ENCODE measurements around the gene KIF5A.

The KIF5A gene

DNA sequence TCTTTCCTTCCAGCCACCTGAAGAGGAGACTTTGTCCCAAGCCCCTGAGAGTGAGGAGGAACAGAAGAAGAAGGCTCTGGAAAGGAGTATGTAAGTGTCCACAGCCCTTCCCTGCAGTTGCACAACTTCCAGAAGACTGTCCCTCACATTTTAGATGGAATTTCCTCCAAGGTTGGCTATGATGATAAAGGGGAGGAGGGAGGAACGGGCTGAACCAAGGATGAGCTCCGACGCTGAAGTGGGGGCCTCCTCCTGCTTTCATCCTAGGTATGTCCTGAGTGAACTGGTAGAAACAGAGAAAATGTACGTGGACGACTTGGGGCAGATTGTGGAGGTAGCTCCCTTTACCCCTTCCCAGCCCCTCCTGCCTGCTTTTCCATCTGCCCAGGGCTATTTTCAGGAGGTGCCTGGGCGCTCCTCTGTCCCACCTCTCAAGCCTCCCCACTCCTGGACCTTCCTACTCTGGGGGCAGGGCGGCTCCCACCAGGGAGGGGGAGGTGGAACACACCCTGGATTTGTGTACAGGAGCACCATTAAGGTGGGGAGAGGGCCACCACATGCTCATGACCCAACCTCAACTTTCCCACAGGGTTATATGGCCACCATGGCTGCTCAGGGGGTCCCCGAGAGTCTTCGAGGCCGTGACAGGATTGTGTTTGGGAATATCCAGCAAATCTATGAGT, 63.7 kb downstream of the KIF5A start:
- TF ChIP-seq, protein P1, sequence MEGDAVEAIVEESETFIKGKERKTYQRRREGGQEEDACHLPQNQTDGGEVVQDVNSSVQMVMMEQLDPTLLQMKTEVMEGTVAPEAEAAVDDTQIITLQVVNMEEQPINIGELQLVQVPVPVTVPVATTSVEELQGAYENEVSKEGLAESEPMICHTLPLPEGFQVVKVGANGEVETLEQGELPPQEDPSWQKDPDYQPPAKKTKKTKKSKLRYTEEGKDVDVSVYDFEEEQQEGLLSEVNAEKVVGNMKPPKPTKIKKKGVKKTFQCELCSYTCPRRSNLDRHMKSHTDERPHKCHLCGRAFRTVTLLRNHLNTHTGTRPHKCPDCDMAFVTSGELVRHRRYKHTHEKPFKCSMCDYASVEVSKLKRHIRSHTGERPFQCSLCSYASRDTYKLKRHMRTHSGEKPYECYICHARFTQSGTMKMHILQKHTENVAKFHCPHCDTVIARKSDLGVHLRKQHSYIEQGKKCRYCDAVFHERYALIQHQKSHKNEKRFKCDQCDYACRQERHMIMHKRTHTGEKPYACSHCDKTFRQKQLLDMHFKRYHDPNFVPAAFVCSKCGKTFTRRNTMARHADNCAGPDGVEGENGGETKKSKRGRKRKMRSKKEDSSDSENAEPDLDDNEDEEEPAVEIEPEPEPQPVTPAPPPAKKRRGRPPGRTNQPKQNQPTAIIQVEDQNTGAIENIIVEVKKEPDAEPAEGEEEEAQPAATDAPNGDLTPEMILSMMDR (IDR thresholded peaks at IDR 0.05; ENCODE audit: low read length) = no peak
- no peak for TF ChIP-seq EZH2 (IDR thresholded peaks at IDR 0.05; ENCODE audit: borderline replicate concordance, low read length)
- Histone ChIP-seq H3K27me3 (ENCODE audit: insufficient read depth, low read length) (peaks cover 4% of the 10 kb centered on the region; the same call in 1 of the 2 replicates), H3K9me3 (ENCODE audit: low read length) (no peaks in the 10 kb centered on the region), H3K27ac (ENCODE audit: low read depth, low read length, poor library complexity, severe bottlenecking) (no peak overlapping the region), H3K4me3 (ENCODE audit: low read depth, low read length, poor library complexity, severe bottlenecking) (no peak overlapping the region), H3K4me1 (ENCODE audit: insufficient read depth, low read length, severe bottlenecking) (peaks cover 10% of the 10 kb centered on the region), H4K20me1 (ENCODE audit: insufficient read depth, low read length) (no peaks in the 10 kb centered on the region), H3F3A (ENCODE audit: insufficient read depth, low read length) (no peaks in the 10 kb centered on the region), H3K36me3 (ENCODE audit: insufficient read depth, low read length) (no peaks in the 10 kb centered on the region), H3K79me2 (ENCODE audit: insufficient read depth, low read length) (no peaks in the 10 kb centered on the region), H3K4me2 (ENCODE audit: low read length) (peak overlapping the region; percentile 19; the same call in 1 of the 2 replicates), H3K9ac (ENCODE audit: low read length) (no peak overlapping the region), H3K9me2 (ENCODE audit: low read depth, low read length) (no peaks in the 10 kb centered on the region), H2AFZ (ENCODE audit: low read length) (no peak overlapping the region)

DNA sequence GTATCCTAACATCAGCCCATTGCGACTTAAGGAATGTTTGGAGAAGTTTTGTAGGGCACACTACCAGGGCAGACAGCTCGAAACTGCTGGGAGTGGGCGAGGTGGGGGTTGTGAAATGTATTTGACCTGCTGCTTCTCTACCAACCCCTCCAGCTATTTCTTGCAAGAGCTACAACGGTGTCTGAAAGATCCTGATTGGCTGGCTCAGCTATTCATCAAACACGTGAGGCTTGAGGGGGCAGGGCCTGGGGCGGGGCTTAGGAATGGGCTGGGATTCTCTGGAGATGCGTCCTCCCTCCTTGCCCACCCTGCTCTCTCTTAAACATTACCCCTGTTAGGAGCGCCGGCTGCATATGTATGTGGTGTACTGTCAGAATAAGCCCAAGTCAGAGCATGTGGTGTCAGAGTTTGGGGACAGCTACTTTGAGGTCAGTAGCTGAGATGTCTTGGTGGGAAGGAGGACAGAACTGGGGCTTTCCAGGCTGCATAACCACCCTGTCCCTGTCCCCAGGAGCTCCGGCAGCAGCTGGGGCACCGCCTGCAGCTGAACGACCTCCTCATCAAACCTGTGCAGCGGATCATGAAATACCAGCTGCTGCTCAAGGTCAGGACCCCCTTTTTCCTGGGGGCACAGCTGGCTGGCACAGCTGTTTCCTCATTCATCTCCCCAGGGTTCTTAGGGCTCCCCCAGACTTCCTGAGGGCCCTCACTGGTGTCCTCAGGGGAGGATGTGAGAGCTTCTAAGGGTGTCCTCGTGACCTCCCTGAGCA, 64.5 kb downstream of the KIF5A start:
- peaks cover 10% of the 10 kb centered on the region for H3K4me1 ChIP-seq (ENCODE audit: insufficient read depth, low read length, severe bottlenecking)
- no peak for TF ChIP-seq EZH2 (IDR thresholded peaks at IDR 0.05; ENCODE audit: borderline replicate concordance, low read length)
- peaks cover 4% of the 10 kb centered on the region; the same call in 1 of the 2 replicates for H3K27me3 ChIP-seq (ENCODE audit: insufficient read depth, low read length)
- no peaks in the 10 kb centered on the region for H3F3A ChIP-seq (ENCODE audit: insufficient read depth, low read length)
- H3K9me3 ChIP-seq (ENCODE audit: low read length) = no peaks in the 10 kb centered on the region
- no peak overlapping the region for H3K27ac ChIP-seq (ENCODE audit: low read depth, low read length, poor library complexity, severe bottlenecking)
- H3K79me2 ChIP-seq (ENCODE audit: insufficient read depth, low read length) = no peaks in the 10 kb centered on the region
- no peaks in the 10 kb centered on the region for H3K36me3 ChIP-seq (ENCODE audit: insufficient read depth, low read length)
- peak overlapping the region; percentile 19; the same call in 1 of the 2 replicates for H3K4me2 ChIP-seq (ENCODE audit: low read length)
- H4K20me1 ChIP-seq (ENCODE audit: insufficient read depth, low read length) = no peaks in the 10 kb centered on the region
- no peaks in the 10 kb centered on the region for H3K9me2 ChIP-seq (ENCODE audit: low read depth, low read length)
- H3K4me3 ChIP-seq (ENCODE audit: low read depth, low read length, poor library complexity, severe bottlenecking) = no peak overlapping the region
- no peak overlapping the region for H3K9ac ChIP-seq (ENCODE audit: low read length)
- H2AFZ ChIP-seq (ENCODE audit: low read length) = no peak overlapping the region

DNA sequence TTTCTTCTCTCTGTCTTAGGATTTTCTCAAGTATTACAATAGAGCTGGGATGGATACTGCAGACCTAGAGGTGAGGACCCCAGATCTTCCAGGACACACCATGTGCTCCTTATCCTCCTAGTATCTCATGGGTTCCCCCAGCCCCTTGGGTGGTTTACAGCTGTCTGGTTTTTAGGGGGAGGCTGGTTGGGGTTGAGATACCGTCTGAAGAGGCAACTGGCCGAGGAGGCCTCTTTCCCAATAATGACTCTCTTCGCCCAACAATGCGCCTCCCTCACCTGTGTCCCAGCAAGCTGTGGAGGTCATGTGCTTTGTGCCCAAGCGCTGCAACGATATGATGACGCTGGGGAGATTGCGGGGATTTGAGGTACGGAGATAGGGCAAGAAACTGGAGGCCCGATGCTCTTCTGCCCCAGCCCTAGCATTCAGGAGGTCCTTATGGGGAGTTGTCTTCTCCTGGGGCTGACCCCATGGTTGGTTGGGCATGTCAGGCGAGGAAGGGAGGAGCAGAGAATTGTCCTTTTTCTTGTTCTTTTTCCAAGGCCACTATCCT, 65.2 kb downstream of the KIF5A start:
- H3K27me3 ChIP-seq (ENCODE audit: insufficient read depth, low read length) = peaks cover 4% of the 10 kb centered on the region; the same call in 1 of the 2 replicates
- H3F3A ChIP-seq (ENCODE audit: insufficient read depth, low read length) = no peaks in the 10 kb centered on the region
- no peak overlapping the region for H3K4me3 ChIP-seq (ENCODE audit: low read depth, low read length, poor library complexity, severe bottlenecking)
- peaks cover 10% of the 10 kb centered on the region for H3K4me1 ChIP-seq (ENCODE audit: insufficient read depth, low read length, severe bottlenecking)
- H4K20me1 ChIP-seq (ENCODE audit: insufficient read depth, low read length) = no peaks in the 10 kb centered on the region
- TF ChIP-seq, protein P1 (IDR thresholded peaks at IDR 0.05; ENCODE audit: low read length) = no peak
- no peak for TF ChIP-seq EZH2 (IDR thresholded peaks at IDR 0.05; ENCODE audit: borderline replicate concordance, low read length)
- H3K9ac ChIP-seq (ENCODE audit: low read length) = no peak overlapping the region
- H3K36me3 ChIP-seq (ENCODE audit: insufficient read depth, low read length) = no peaks in the 10 kb centered on the region
- H3K9me3 ChIP-seq (ENCODE audit: low read length) = no peaks in the 10 kb centered on the region
- no peaks in the 10 kb centered on the region for H3K79me2 ChIP-seq (ENCODE audit: insufficient read depth, low read length)
- no peak overlapping the region for H3K27ac ChIP-seq (ENCODE audit: low read depth, low read length, poor library complexity, severe bottlenecking)
- no peaks in the 10 kb centered on the region for H3K9me2 ChIP-seq (ENCODE audit: low read depth, low read length)
- no peak overlapping the region for H2AFZ ChIP-seq (ENCODE audit: low read length)
- H3K4me2 ChIP-seq (ENCODE audit: low read length) = no peak overlapping the region

All from OCI-LY1 (cell line).